Trophoblast cell (in vitro differentiated cells and primary cell): Measurements from ENCODE around the gene ID1.

Experiments used
- DNase-seq, 2 donors: peaks; one replicate each; pipeline ENCODE4 v3.0.0-alpha.2; 2016
- H2AFZ ChIP-seq: 2 replicates; pipeline ENCODE4 v1.6.1; 2013; ENCODE audit warnings: low read length, moderate library complexity, mild to moderate bottlenecking; ENCODE audit not compliant: insufficient read depth, poor library complexity
- H2AK5ac ChIP-seq: 2 replicates; pipeline ENCODE4 v1.6.1; 2013; ENCODE audit warnings: mild to moderate bottlenecking, low read length
- H2BK120ac ChIP-seq: 2 replicates; pipeline ENCODE4 v1.6.1; 2013; ENCODE audit warnings: low read length, mild to moderate bottlenecking, moderate library complexity; ENCODE audit not compliant: insufficient read depth, poor library complexity
- H2BK12ac ChIP-seq: 2 replicates; pipeline ENCODE4 v1.6.1; 2013; ENCODE audit warnings: mild to moderate bottlenecking, low read length, moderate library complexity
- H2BK5ac ChIP-seq: 2 replicates; pipeline ENCODE4 v1.6.1; 2013; ENCODE audit warnings: low read length, low read depth, moderate library complexity, mild to moderate bottlenecking; ENCODE audit not compliant: poor library complexity
- H3K14ac ChIP-seq: 2 replicates; pipeline ENCODE4 v1.6.1; 2013; ENCODE audit warnings: mild to moderate bottlenecking, low read length
- H3K18ac ChIP-seq: 2 replicates; pipeline ENCODE4 v1.6.1; 2013; ENCODE audit warnings: mild to moderate bottlenecking, low read length
- H3K23ac ChIP-seq: 2 replicates; pipeline ENCODE4 v1.6.1; 2013; ENCODE audit warnings: low read length
- H3K27ac ChIP-seq: 2 replicates; pipeline ENCODE4 v1.5.1; 2013; ENCODE audit warnings: low read depth, mild to moderate bottlenecking, inconsistent platforms, low read length, moderate library complexity
- H3K27me3 ChIP-seq: 2 replicates; pipeline ENCODE4 v1.6.1; 2013; ENCODE audit warnings: inconsistent platforms, mild to moderate bottlenecking, low read length, moderate library complexity; ENCODE audit not compliant: insufficient read depth
- H3K36me3 ChIP-seq, 2 experiments: 1 replicate in 1 of 2; 2 replicates in 1 of 2; pipeline ENCODE4 v1.6.1; 2013; ENCODE audit warnings: low read length in 2 of 2, mild to moderate bottlenecking in 2 of 2, moderate library complexity in 1 of 2; ENCODE audit not compliant: insufficient read depth in 2 of 2, control insufficient read depth in 1 of 2
- H3K4ac ChIP-seq: 2 replicates; pipeline ENCODE4 v1.6.1; 2013; ENCODE audit warnings: low read depth, mild to moderate bottlenecking, low read length, moderate library complexity
- H3K4me1 ChIP-seq, 2 experiments: 1 replicate in 1 of 2; 2 replicates in 1 of 2; pipeline ENCODE4 v1.6.1; 2013; ENCODE audit warnings: low read length in 2 of 2, mild to moderate bottlenecking in 2 of 2, moderate library complexity in 1 of 2; ENCODE audit not compliant: insufficient read depth in 2 of 2, control insufficient read depth in 1 of 2
- H3K4me2 ChIP-seq: 2 replicates; pipeline ENCODE4 v1.6.1; 2013; ENCODE audit warnings: inconsistent platforms, mild to moderate bottlenecking, low read length, moderate library complexity
- H3K4me3 ChIP-seq: 2 replicates; pipeline ENCODE4 v1.5.1; 2013; ENCODE audit warnings: mild to moderate bottlenecking, low read depth, low read length, inconsistent platforms
- H3K79me1 ChIP-seq: one replicate; pipeline ENCODE4 v1.6.1; 2013; ENCODE audit warnings: low read length
- H3K79me2 ChIP-seq: 2 replicates; pipeline ENCODE4 v1.6.1; 2013; ENCODE audit warnings: low read length, mild to moderate bottlenecking; ENCODE audit not compliant: control insufficient read depth, insufficient read depth, poor library complexity
- H3K9ac ChIP-seq: 2 replicates; pipeline ENCODE4 v1.6.1; 2013; ENCODE audit warnings: mild to moderate bottlenecking, low read length
- H3K9me3 ChIP-seq: 2 replicates; pipeline ENCODE4 v1.6.1; 2013; ENCODE audit warnings: low read depth, mild to moderate bottlenecking, control low read depth, inconsistent platforms, low read length; ENCODE audit not compliant: insufficient read depth
- H4K12ac ChIP-seq: 2 replicates; pipeline ENCODE4 v1.6.1; 2013; ENCODE audit warnings: low read depth, mild to moderate bottlenecking, low read length, moderate library complexity
- H4K8ac ChIP-seq: 2 replicates; pipeline ENCODE4 v1.6.1; 2013; ENCODE audit warnings: low read depth, mild to moderate bottlenecking, low read length, moderate library complexity
- H4K91ac ChIP-seq: one replicate; pipeline ENCODE4 v1.6.1; 2013; ENCODE audit warnings: low read depth, mild to moderate bottlenecking, low read length, moderate library complexity
- WGBS: extraction: QIAGEN DNeasy Blood & Tissue Kit; methylation state at CpG from one replicate; pipeline ENCODE4 v1.1.7; 2013; ENCODE audit warnings: missing lambda C conversion rate; ENCODE audit not compliant: insufficient read length, insufficient coverage; ENCODE audit errors: extremely low coverage; 5-methylcytosine and 5-hydroxymethylcytosine counted together

The ID1 gene

GRCh38 chr20:31576751-31577150, 28.3 kb upstream of the ID1 start:
- no CpG with 5 or more reads among the region's 2 CpGs for WGBS
- H3K79me2 ChIP-seq = peaks cover 11% of the 10 kb centered on the region

GRCh38 chr20:31577194-31577593, 27.9 kb upstream of the ID1 start:
- peak overlapping the region; percentile 24 for H4K8ac ChIP-seq
- H4K12ac ChIP-seq = no peak overlapping the region
- H3K36me3 ChIP-seq = peaks cover 0 to 4% of the 10 kb centered on the region in 2 experiments
- H2BK5ac ChIP-seq = peak overlapping the region; percentile 77
- peaks cover 45% of the 10 kb centered on the region for H3K79me1 ChIP-seq
- H3K23ac ChIP-seq = no peak overlapping the region
- H2AFZ ChIP-seq = no peak overlapping the region
- peak overlapping the region; percentile 92 for H2AK5ac ChIP-seq
- WGBS = no CpG with 5 or more reads among the region's 9 CpGs
- no peak for DNase-seq
- peak overlapping the region; percentile 6 for H2BK120ac ChIP-seq
- no peak overlapping the region for H3K4me3 ChIP-seq
- H3K9me3 ChIP-seq = peaks cover 3% of the 10 kb centered on the region
- H3K4me2 ChIP-seq = no peak overlapping the region
- peak overlapping the region; percentile 81 for H3K14ac ChIP-seq
- peak overlapping the region; percentile 54 for H3K9ac ChIP-seq
- H4K91ac ChIP-seq = peak overlapping the region; percentile 89
- H2BK12ac ChIP-seq = peak overlapping the region; percentile 37
- peak overlapping the region; percentile 44 for H3K4ac ChIP-seq
- H3K27me3 ChIP-seq = no peaks in the 10 kb centered on the region
- H3K18ac ChIP-seq = peak overlapping the region; percentile 69
- H3K79me2 ChIP-seq = peaks cover 10% of the 10 kb centered on the region
- peaks cover 20 to 30% of the 10 kb centered on the region in 2 experiments for H3K4me1 ChIP-seq
- peak overlapping the region; percentile 61 for H3K27ac ChIP-seq

More at GRCh38 chr20:31576751-31577150, 28.3 kb upstream of the ID1 start:
- no peak overlapping the region for H3K23ac ChIP-seq
- H4K12ac ChIP-seq = no peak overlapping the region
- H2BK5ac ChIP-seq = peak overlapping the region; percentile 77
- H3K27me3 ChIP-seq = no peaks in the 10 kb centered on the region
- H3K27ac ChIP-seq = no peak overlapping the region
- peak overlapping the region; percentile 44 for H3K4ac ChIP-seq
- peaks cover 48% of the 10 kb centered on the region for H3K79me1 ChIP-seq
- peak overlapping the region; percentile 89 for H4K91ac ChIP-seq
- H3K4me1 ChIP-seq = peaks cover 22 to 31% of the 10 kb centered on the region in 2 experiments
- H3K9ac ChIP-seq = peak overlapping the region; percentile 53
- no peak overlapping the region for H3K4me2 ChIP-seq
- no peak overlapping the region for H2AFZ ChIP-seq
- H3K36me3 ChIP-seq = peaks cover 0 to 4% of the 10 kb centered on the region in 2 experiments
- H2BK12ac ChIP-seq = peak overlapping the region; percentile 37
- H3K9me3 ChIP-seq = peaks cover 3% of the 10 kb centered on the region
- H3K18ac ChIP-seq = peak overlapping the region; percentile 55
- peak overlapping the region; percentile 24 for H4K8ac ChIP-seq
- H3K14ac ChIP-seq = peak overlapping the region; percentile 81
- DNase-seq = no peak
- no peak overlapping the region for H3K4me3 ChIP-seq
- H2AK5ac ChIP-seq = peak overlapping the region; percentile 92
- peak overlapping the region; percentile 6 for H2BK120ac ChIP-seq

- whole genome bisulfite sequencing = no CpG with 5 or more reads among the region's 43 CpGs
- Histone ChIP-seq H3K4me3 (no peak overlapping the region), H3K4me2 (no peak overlapping the region), H2BK120ac (peak overlapping the region; percentile 71), H3K36me3 (peaks cover 0 to 4% of the 10 kb centered on the region in 2 experiments), H3K9me3 (peaks cover 3% of the 10 kb centered on the region), H4K8ac (peak overlapping the region; percentile 66), H2AFZ (no peak overlapping the region), H3K27ac (no peak overlapping the region), H3K18ac (peak overlapping the region; percentile 74), H3K79me1 (peaks cover 35% of the 10 kb centered on the region), H3K27me3 (no peaks in the 10 kb centered on the region), H2BK12ac (peak overlapping the region; percentile 92), H3K79me2 (peaks cover 3% of the 10 kb centered on the region), H2AK5ac (peak overlapping the region; percentile 92), H4K91ac (peak overlapping the region; percentile 50), H3K4me1 (peaks cover 13 to 22% of the 10 kb centered on the region in 2 experiments), H3K23ac (no peak overlapping the region), H3K9ac (no peak overlapping the region), H2BK5ac (peak overlapping the region; percentile 46), H4K12ac (no peak overlapping the region), H3K4ac (peak overlapping the region; percentile 49), H3K14ac (peak overlapping the region; percentile 92)
- no peak for DNase-seq
Measured at GRCh38 chr20:31578448-31579138, 26.5 kb upstream of the ID1 start.

GRCh38 chr20:31579245-31579644, 25.8 kb upstream of the ID1 start:
- Histone ChIP-seq H3K27me3 (no peaks in the 10 kb centered on the region), H2AK5ac (peak overlapping the region; percentile 30), H3K27ac (no peak overlapping the region), H3K14ac (peak overlapping the region; percentile 92), H4K8ac (no peak overlapping the region), H3K4me1 (peaks cover 9 to 19% of the 10 kb centered on the region in 2 experiments), H3K23ac (no peak overlapping the region), H3K9ac (no peak overlapping the region), H3K4me3 (no peak overlapping the region), H3K9me3 (peaks cover 3% of the 10 kb centered on the region), H2BK120ac (peak overlapping the region; percentile 4), H3K79me2 (no peaks in the 10 kb centered on the region), H3K36me3 (peaks cover 0 to 4% of the 10 kb centered on the region in 2 experiments), H3K4ac (no peak overlapping the region), H2AFZ (no peak overlapping the region), H2BK5ac (peak overlapping the region; percentile 46), H3K79me1 (peaks cover 31% of the 10 kb centered on the region), H3K4me2 (no peak overlapping the region), H4K91ac (peak overlapping the region; percentile 50), H3K18ac (peak overlapping the region; percentile 59), H4K12ac (no peak overlapping the region), H2BK12ac (peak overlapping the region; percentile 92)
- no peak for DNase-seq
- WGBS = no CpG with 5 or more reads among the region's 6 CpGs
